Cerebellar nuclear complex (tissue), 1 donor: Measurements from ENCODE around the gene MBNL2.

Source experiments
- DNase-seq, 2 experiments: peaks; one replicate each; lab custom pipeline; 2025; lab: John Stamatoyannopoulos, UW

MBNL2 gene

DNA sequence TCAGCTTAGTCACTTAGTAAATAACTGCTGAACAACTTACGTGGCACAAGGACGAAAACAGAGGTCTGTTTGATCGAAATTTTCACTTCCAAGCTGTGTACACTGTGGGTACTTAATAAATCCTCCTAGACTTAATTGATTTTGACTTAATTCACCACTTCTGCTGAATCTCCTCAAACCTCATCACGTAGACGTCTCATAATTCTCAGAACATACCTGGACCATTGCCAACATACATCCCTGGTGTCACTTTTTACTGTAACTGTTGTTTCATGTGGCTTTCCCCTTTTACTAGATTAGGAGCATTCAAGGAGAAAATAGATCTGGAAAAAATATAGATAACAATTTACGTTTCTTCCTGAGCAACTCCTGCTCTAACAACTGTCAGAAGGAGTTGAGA, 105.0 kb downstream of the MBNL2 start:
- no peak for DNase-seq

DNA sequence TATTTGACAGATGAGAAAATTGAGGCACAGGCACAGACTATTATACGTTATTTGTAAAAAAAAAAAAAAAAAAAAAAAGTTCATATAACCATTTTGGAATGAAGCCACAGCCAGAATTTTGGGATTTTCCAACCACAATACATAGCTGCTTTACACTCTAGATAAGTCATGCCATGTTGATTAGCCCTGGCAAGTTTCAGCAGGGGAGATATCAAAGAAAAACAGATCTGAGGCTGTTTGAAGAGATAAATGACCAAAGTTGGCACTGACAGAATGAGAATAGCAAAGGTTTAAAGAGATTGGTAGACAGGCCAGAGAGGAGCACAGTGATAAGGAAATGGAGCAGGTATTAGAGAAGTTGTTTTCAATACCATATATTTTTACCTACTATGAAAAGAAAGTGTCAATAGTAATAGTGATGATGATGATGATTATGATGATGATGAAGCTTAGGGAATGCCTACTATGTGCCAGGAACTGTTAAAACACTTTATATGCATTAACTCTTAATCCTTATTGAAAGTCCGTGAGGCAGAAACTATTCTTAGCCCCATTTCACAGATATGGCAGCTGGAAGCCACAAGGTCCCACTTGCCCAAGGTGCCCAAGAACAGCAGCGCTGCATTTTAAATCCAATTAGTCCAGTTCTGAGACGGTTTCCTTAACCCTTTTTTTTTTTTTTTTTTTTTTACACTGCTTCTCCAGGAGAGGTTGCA, 105.5 kb downstream of the MBNL2 start:
- DNase-seq: no peak

GRCh38 chr13:97328222-97328790, 106.2 kb downstream of the MBNL2 start:
- DNase-seq: peak in 1 of 2 experiments; percentile 25

DNA sequence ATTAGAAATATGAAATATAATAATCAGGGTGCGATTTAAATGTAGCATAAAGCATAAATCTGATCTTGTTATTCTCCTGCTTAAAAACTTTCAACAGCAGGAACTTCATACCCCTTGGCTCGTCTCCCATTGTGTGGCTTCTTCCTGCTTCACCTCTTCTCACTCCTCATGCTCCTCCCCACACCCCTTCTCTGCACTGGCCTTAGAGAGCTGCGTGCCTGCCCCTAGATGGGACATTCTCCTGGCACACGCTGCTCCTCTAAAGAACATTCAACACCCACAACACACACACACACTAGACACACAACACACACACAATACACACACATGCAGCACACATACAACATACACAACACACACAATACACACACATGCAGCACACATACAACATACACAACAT, 107.2 kb downstream of the MBNL2 start:
- DNase-seq: no peak

- no peak for DNase-seq
These were observed 108.3 kb downstream of the MBNL2 start for GRCh38 chr13:97330448-97330847.

- DNase-seq: no peak
These were observed 110.6 kb downstream of the MBNL2 start for GRCh38 chr13:97332742-97333141.

GRCh38 chr13:97333983-97334382, 111.8 kb downstream of the MBNL2 start:
- DNase-seq: no peak

- DNase-seq: no peak
These were observed 112.6 kb downstream of the MBNL2 start for GRCh38 chr13:97334690-97335089.

- no peak for DNase-seq
These were observed 113.5 kb downstream of the MBNL2 start for GRCh38 chr13:97335488-97336134.

DNA sequence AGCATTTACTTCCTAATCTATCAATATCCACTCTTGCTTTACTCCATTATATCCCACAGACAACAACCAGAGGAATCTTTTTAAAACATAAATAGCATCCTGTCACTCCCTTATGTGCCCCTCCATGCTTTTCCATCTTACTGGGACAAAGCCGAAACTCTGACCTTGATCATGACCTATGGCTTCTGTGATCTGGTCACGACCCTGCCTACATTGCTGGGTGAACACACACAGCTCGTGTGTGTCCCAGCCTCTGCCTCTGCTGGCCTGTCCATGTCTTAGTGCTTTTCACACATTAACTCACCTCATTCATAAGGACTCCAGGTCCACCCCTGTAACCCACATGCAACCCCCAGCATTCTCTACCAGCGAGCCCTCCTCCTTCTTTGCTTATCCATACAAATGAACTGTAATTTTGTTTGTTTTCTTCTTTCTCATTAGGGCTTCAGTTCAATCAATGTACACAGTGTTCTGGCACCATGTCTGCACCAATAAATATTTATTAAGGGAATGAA, 115.9 kb downstream of the MBNL2 start:
- DNase-seq: no peak

- DNase-seq: no peak
These were observed 116.4 kb downstream of the MBNL2 start for GRCh38 chr13:97338571-97338970.

GRCh38 chr13:97339019-97339987, 117.2 kb downstream of the MBNL2 start:
- peak in 1 of 2 experiments; percentile 55 for DNase-seq

DNA sequence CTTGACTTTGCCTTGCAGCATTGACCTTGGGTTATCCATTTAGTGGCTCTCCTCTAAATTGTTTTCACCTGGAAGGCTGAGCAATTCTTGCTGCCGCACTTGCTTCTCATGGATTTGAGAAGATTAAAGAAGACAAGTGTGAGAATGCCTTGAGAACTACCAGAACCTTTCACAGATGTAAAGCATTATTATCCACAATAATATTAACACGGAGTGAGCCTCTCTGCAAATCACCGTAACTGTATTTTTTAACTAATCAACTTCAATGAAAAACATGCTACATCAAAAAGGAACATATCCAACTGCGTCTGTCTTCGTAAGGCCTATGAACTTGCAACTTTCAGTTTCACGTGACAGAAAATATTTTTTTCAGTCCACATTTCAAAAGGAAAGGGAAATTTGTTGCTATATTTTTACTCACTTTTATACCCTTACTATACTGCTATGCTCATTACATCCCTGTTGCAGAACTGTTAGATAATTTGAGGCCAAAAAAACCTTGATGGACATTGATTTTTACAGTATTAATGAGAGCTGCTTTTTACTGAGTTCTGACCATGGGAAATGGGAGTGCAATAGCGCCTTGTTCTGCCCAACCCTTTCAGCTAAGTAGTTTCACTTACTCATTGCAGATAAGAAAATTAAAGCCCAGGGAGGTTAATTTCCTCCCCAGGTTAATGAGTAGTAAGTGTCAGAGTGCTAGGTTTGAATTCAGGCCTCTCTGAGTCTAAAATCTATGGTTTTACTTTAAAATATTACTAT, 118.0 kb downstream of the MBNL2 start:
- DNase-seq: no peak

DNA sequence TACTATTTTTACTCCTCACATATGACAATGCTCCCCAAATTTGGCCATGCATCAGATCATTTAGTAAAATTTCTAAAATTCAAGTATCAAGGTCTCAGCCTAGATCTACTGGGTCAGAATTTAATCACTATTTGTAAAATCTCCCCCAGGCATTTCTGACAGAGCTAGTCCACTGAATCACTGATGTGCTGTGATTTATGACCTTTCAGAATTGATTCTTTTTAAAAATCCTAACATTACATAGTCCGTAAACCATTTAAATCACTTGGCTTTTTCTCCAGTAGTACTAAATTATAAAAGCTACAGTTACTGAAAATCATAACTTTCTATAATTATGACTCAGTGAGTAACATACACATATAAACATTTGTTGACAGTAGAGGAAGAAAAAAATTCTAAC, 119.0 kb downstream of the MBNL2 start:
- DNase-seq: no peak

DNA sequence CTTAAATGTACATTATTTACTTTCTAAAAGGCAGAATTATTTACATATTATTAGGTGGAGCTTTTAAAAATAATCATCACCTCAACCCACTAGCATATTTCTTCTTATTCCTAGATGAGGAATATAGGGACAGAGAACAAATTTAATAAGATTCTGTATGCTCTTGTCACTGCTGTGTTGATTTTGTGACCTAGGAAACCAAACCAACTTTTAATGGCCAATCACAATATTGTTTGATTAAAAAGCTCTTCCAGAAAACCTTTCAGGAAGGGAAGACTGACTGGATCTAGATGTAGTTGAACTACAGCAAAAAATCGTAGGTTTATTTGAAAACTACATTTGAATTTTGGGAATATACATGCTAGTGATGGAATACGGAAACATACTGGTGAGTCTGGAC, 120.0 kb downstream of the MBNL2 start:
- no peak for DNase-seq

GRCh38 chr13:97342936-97343335, 120.8 kb downstream of the MBNL2 start:
- no peak for DNase-seq

DNA sequence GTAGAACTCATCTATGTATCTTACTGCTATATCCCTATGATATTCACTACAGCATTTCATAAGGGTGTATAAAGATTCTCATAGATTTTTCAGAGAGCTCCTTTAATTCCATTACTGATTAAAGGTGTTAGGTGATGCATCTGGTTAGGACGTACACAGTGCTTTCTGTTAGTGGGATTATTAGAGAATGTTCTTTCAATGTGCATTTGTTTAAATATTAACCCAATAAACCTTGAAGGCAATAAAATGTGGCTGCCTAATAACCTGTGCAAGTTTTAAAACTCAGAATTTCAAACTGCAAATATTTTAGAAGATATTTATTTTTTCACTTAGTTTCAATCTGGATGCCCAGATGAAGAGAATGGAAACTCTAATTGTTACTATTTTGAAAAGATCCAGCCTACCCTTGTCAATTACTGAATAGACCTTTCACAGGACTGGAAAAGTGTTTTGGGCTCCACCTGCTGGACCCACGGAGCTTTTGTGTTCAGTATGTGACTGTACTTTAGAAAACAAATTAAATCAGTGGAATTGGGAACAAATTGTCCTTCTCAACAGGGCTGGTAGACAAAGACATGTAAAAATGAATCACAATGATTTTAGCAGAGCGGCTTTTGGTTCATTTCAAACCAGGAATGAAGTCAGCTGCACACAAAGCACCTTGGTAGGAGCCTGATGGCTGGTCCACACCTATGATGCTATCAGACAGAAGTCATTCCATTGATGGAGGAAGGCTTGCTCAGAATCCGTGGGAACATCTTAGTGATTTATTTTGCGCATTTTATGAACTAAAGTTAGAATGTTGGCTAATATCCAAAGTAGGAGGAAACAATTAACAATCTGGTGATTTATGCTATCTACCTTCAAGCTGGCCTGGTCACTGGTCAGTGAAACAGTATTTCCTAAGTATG, 122.4 kb downstream of the MBNL2 start:
- peak in 1 of 2 experiments; percentile 60 for DNase-seq

GRCh38 chr13:97346097-97346496, 124.0 kb downstream of the MBNL2 start:
- DNase-seq: no peak

DNA sequence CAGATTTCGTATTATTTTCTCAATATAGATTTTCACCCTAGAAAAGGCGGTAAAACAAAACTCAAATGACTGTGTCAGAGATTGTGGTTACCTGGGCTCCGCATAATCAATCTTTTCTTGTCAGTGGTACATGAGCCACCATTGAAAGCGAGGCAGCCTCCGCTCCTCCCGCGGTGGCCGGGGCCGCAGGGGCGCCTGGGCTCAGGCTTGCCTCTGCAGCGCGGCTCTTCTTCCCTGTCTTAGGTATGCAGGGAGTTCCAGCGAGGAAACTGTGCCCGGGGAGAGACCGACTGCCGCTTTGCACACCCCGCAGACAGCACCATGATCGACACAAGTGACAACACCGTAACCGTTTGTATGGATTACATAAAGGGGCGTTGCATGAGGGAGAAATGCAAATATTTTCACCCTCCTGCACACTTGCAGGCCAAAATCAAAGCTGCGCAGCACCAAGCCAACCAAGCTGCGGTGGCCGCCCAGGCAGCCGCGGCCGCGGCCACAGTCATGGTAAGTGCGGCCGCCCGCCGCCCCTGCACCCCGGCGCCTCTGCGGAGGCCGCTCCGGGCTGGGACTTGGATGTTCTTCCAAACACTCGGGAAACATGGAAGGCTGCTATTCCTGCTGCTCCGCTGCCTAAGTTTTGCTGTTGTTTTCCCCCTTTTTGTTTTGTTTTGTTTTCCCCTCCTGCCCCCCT, 124.6 kb downstream of the MBNL2 start:
- no peak for DNase-seq
